GM18909 (cell line): ENCODE results near the gene MYOM1.

Source experiments
- ATAC-seq: cut with Tn5 transposase; IDR thresholded peaks from one replicate; pipeline ENCODE4 v1.9.1; 2021; ENCODE audit warnings: mild to moderate bottlenecking; ENCODE audit not compliant: unreplicated experiment, poor library complexity

MYOM1 gene

GRCh38 chr18:3250237-3251107 lies 30.7 kb upstream of the MYOM1 start:
- no peak for ATAC-seq

- no peak for ATAC-seq
Measured at GRCh38 chr18:3248658-3249359, 29.0 kb upstream of the MYOM1 start.

DNA sequence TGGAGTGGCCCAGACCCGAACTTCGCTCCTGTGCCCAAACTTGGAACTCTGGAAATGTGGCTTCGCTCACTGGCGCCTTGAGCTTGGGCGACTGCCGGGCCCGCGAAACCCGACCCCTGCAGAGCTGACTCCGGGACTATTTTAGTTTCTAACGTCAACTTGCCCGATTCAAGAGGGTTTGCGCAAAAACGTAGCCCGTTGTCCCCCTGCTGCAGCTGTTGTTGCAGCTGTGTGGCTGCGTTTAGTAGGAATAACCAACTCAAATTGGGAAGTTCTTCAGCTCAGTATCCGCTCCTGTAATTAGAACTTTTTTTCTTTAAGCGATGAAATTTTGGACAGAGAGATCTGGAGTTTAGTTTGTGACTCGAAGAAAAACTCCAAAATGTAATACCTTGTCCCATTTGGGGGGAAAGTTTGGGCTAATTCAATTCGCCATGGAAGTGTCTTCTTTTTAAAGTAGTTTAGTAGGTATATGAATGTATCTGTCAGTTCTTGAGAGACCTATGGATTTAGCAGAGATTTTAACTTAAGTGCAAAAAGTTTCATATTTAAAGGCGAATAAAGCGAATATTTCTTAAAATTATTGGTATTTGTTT lies 28.4 kb upstream of the MYOM1 start:
- no peak for ATAC-seq

DNA sequence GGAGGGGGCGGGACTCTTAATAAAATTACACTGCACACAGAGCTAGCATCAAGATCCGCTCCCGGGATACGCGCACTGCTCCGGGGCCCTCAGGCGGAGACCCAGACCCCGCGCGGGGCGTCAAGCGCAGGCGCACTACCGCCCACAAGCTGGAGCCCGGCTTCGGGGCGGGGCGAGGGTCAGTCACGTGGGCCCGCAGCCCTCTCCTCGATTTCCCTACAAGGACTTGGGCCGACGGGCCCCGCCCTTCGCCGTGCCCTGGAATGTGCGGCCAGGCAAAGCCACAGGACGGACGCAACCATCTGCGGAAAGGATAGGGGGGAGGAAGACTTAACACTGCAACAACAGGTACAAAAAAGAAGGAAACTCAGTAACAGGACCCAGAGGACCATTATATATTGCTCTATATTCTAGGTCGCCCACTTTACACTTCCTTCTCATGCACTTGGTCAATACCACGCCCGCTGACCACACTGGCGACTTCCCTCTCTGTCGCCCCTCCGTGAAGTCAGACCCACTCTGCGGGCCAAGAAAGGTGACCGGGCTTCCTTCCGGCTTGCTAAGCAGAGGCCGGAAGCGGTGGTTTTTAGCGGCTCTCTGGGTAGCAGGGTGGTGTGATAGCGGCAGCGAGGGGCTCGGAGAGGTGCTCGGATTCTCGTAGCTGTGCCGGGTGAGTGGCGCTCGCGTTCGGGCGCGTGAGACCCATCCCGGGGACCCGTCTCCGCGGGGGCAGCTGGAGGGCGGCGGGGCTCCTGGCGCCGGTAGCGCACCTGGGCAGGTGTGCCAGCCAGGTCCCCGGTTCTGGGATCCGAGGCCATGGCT lies 27.7 kb upstream of the MYOM1 start, which contains the start of gene MYL12A:
Gene MYL12A, plus strand, starts transcription at position 562 of the 822 bp plus-strand sequence. CDS start 5,447 bp downstream, outside the sequence.
- ATAC-seq: peak; percentile 85

- ATAC-seq: no peak
Measured at GRCh38 chr18:3246635-3247239, 27.0 kb upstream of the MYOM1 start.

DNA sequence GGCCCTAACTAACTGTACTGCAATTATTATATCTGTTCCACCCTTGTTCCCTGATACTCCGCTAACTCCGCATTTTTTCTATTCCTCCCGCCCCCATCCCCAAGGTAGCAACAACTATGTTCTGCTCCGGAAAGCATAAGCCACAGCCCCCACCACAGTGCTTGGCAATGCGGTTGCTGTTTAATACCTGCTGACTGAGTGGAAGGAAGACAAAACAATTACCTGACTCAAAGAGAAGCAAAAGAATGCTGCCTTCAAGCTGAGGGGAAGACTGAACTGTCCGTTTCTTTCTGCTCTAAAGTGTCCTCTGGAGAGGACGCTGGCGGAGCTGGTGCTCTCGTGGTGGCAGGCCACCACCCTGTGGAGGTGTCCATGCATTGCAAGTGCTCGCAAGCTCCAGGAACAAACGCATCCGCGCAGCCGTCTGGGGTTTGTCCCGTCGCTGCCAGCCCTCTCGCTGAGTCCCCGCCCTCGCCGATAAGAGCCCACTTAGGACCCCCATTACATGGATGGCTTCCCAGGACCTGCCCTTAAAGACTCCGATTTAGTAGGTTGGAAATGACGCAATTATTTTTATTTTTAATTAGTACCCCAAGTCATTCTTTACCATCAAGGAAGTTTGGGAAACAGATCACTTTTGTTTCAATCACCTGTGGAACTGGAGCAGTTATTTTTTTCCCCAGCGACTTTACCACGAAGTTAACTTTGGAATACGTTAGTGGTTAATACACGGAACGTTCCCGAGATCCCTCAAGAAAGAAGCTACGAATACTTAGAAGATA lies 26.3 kb upstream of the MYOM1 start:
- peak; percentile 59 for ATAC-seq

DNA sequence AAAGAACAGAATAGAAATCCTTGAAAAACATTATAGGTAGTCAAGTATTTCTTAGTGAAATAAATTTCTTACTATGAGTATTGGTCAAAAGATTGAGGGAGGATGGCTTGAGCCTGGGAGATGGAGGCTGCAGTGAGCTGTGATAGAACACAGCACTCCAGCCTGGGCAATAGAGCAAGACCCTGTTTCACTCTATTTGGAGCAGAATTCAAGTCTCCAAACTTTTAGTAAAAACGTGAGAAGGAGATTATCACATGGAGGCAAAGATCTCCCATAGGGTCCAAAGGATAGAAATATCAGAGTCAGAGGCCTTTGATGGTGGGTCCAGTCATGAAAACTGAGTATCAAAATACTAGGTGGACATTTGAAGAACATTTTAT lies 25.4 kb upstream of the MYOM1 start:
- ATAC-seq: no peak

DNA sequence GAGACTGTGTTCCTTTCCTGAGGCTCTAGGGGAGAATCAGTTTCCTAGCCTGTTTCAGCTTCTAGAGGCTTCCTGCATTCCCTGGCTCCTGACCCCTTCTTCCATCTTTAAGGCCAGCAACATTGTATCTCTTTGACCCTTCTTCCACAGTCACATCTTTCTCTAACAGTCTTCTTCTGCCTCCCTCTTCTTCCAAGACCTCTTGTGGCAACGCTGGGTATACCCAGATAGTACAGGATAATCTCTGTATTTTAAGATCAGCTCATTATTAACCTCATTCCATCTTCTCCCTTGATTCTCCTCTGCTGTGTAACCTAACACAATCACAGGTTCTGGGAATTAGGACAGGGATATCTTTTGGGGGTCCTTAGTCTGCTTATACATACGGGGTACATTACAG lies 19.0 kb upstream of the MYOM1 start:
- no peak for ATAC-seq

DNA sequence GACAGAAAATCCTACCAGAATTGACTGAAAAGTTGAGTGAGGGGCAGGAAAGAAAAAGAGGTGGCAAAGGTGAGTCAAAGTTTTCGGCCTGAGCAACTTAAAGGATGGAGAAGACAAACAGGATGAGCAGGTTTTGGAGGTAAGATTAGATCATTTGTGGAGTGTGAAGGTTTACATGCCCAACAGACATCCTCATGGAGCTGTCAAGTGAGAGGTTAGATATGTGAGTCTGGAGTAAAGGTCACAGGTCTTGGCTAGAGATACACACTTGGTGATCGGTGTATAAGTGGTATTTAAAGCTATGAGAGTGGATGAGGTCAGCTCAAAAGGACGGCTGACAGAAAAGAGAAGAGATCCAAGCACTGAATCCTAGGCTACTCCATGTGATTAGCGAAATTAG lies 16.7 kb upstream of the MYOM1 start:
- no peak for ATAC-seq

- ATAC-seq: no peak
Measured at GRCh38 chr18:3235846-3236245, 16.1 kb upstream of the MYOM1 start.

GRCh38 chr18:3234457-3234856 lies 14.7 kb upstream of the MYOM1 start:
- no peak for ATAC-seq

DNA sequence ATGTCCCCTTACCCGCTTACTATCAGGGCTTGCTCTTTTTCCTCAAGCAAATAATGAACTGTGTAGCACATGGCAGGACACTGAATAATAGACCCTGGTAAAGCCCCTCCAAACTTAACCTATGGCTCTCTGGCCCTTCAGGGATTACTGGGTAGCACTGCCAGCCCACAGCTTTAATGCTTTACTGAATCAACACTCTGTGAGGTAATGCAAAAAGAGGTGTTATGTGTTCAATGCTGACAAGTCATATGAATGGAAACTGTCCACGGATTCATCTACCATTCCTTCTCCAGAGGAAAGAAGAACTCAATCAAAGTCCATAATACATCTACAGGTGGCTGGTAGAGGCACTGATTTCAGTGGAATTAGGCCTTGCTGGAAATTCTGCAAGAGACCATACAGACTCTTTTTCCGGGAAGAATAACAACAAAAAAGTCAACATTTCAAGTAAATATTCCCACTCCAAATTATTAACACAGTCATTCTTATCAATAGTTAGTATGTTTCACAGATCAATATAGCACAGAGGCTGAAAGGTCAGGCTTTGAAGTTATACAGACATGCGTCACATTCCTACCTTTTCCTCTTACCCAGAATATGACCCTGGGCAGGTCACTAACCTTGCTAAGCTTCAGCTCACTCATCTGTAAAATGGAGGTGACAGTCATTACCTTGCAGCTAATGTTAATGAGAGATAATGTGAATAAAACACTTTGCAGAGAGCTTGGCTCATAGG lies 13.8 kb upstream of the MYOM1 start:
- no peak for ATAC-seq

GRCh38 chr18:3233004-3233403 lies 13.2 kb upstream of the MYOM1 start:
- no peak for ATAC-seq

GRCh38 chr18:3230401-3231334 lies 10.9 kb upstream of the MYOM1 start:
- ATAC-seq: no peak

- no peak for ATAC-seq
Measured at GRCh38 chr18:3226048-3226447, 6.3 kb upstream of the MYOM1 start.

DNA sequence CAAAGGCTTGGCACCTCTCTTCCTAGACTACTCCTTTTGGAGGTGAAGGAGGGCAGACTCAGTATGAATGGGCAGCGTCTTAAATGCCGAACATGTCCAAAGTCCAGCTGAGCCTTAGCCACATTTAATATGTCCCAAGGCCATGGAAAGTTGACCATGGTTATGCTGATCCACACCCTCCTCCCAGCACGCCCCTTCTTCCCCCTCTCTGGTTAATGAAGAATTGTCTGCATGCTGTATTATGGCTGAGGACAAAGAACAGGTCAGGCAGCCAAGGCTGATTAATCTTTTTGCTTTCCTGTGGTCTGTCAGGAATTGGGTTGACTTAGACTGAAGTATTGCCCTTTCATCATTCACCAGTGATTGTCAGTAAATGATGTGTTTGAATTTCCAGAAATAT lies 5.8 kb upstream of the MYOM1 start:
- ATAC-seq: no peak

DNA sequence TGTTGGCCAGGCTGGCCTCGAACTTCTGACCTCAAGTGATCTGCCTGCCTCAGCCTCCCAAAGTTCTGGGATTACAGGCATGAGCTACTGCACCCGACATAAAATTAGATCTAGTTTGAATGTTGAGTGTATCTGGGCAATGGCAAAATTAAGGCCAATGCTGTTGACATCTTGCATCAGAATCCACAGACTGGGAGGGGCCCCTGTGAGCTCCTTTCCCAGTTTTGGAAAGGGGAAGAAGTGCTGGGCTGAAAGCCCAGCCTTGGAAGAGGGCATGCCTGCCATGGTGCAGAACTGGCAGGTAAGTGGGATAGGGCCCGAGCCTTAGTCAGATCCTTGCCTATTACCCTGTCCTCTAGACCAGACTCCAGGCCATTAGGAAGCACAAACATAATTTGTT lies 4.5 kb upstream of the MYOM1 start:
- ATAC-seq: no peak

DNA sequence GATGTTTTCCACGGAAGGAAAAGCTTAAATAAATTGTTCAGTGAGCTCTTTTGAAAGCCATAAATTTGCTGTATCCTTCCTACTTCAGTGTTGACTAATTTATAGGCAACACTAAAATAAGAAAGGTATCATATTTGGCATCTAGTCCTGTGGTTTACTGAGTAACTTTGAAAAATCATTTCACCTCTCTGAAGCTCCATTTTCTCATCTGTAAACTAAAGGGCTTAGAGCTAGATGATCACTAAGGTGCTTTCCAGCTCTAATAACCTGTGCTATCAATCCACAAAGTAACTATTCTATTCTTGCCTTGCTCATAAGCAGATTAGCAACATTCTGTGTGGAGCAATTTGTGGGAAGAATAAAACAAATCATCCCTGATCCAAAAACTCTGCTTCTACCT lies 3.6 kb upstream of the MYOM1 start:
- ATAC-seq: no peak
